Naive B cell (primary cell): ENCODE measurements around the gene MMP25. TPM values are rescaled to one million over a fixed set of nuclear protein-coding genes. Genes with fewer than 3 reads are reported as not detected.
"Not testable (repeated sequence)": the region's sequence is repeated elsewhere in the genome, so short reads cannot be mapped to it uniquely, and the experiment has no call there.

ENCODE experiments used
- ATAC-seq, 2 donors: fragments of 150-1000 bp; cut with Tn5 transposase; 2 replicates each; pipeline ENCODE4 v1.10.0; 2021; ENCODE audit warnings: low read depth in 2 of 2, mild to moderate bottlenecking in 2 of 2, moderate library complexity in 2 of 2
- DNase-seq: peaks from one replicate; pipeline ENCODE4 v3.0.0; 2022
- H3K27ac Mint-ChIP-seq, 6 donors: one replicate each; pipeline ENCODE4 v1.8.0; 2020 to 2022; ENCODE audit warnings: mild to moderate bottlenecking in 6 of 6, mixed read lengths in 6 of 6, moderate library complexity in 5 of 6, inconsistent platforms in 2 of 6
- H3K27me3 Mint-ChIP-seq, 3 donors: one replicate each; pipeline ENCODE4 v1.8.0; 2021 to 2022; ENCODE audit warnings: mixed read lengths in 3 of 3, mild to moderate bottlenecking in 1 of 3
- H3K36me3 Mint-ChIP-seq, 2 donors: one replicate each; pipeline ENCODE4 v1.8.0; 2020 to 2022; ENCODE audit warnings: mixed read lengths in 2 of 2, inconsistent platforms in 1 of 2, mild to moderate bottlenecking in 1 of 2
- H3K4me1 Mint-ChIP-seq, 3 donors: one replicate each; pipeline ENCODE4 v1.8.0; 2020 to 2022; ENCODE audit warnings: mixed read lengths in 3 of 3, inconsistent platforms in 1 of 3, mild to moderate bottlenecking in 1 of 3, moderate library complexity in 1 of 3
- H3K4me3 Mint-ChIP-seq, 8 donors: one replicate each; pipeline ENCODE4 v1.8.0; 2020 to 2022; ENCODE audit warnings: mild to moderate bottlenecking in 8 of 8, mixed read lengths in 8 of 8, moderate library complexity in 8 of 8, inconsistent platforms in 2 of 8
- H3K9me3 Mint-ChIP-seq, 7 donors: one replicate each; pipeline ENCODE4 v1.8.0; 2020 to 2022; ENCODE audit warnings: mixed read lengths in 7 of 7, mild to moderate bottlenecking in 5 of 7, inconsistent platforms in 2 of 7, moderate library complexity in 1 of 7
- polyA plus RNA-seq, 6 donors: library from polyadenylated mRNA; unstranded; fragments of 300-500 nt; fragmentation: Illumina TruSeq; gene quantifications; one replicate each; pipeline ENCODE4 v1.2.3, GENCODE V29; 2021; ENCODE audit warnings: low read depth in 6 of 6

Gene MMP25
- polyA plus RNA-seq, 6 donors from 2014 or later = 0.29 to 0.55 TPM; not detected in 4

GRCh38 chr16:3081957-3082356, 35.6 kb downstream of the MMP25 start:
- H3K4me3 Mint-ChIP-seq, H3K9me3 Mint-ChIP-seq, H3K36me3 Mint-ChIP-seq, DNase-seq, H3K27ac Mint-ChIP-seq, H3K4me1 Mint-ChIP-seq, ATAC-seq: not testable (repeated sequence)
- H3K27me3 Mint-ChIP-seq = peaks cover 0 to 17% (median 0%) of the 10 kb centered on the region in 3 donors

DNA sequence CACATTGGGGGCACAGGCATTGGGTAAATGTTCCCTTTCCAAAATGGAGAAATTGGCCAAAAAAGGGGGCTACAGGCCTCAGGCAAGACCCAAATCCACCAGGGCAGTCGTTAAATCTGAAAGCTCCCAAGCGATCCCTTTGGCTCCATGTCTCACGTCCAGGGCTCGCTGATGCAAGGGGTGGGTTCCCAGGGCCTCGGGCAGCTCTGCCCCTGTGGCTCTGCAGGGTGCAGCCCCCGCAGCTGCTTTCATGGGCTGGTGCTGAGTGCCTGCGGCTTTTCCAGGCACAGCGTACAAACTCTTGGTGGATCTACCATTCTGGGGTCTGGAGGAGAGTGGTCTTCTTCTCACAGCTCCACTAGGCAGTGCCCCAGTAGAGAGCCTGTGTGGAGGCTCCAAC, 37.0 kb downstream of the MMP25 start:
- not testable (repeated sequence) for H3K4me1 Mint-ChIP-seq, H3K36me3 Mint-ChIP-seq, H3K9me3 Mint-ChIP-seq, H3K4me3 Mint-ChIP-seq, ATAC-seq, DNase-seq
- Mint-ChIP-seq H3K27me3 (peaks cover 3 to 29% (median 11%) of the 10 kb centered on the region in 3 donors), H3K27ac (peak overlapping the region in 1 of 6 donors; percentile 39)

GRCh38 chr16:3084491-3084890, 38.1 kb downstream of the MMP25 start:
- ATAC-seq (no peak), DNase-seq (no peak)
- peak overlapping the region in 1 of 8 donors; percentile 10 for H3K4me3 Mint-ChIP-seq
- H3K36me3 Mint-ChIP-seq = no peaks in the 10 kb centered on the region
- H3K27ac Mint-ChIP-seq = no peak overlapping the region
- H3K9me3 Mint-ChIP-seq = no peaks in the 10 kb centered on the region
- peaks cover 3 to 29% (median 17%) of the 10 kb centered on the region in 3 donors for H3K27me3 Mint-ChIP-seq
- H3K4me1 Mint-ChIP-seq = peaks cover 3 to 8% (median 6%) of the 10 kb centered on the region in 3 donors

DNA sequence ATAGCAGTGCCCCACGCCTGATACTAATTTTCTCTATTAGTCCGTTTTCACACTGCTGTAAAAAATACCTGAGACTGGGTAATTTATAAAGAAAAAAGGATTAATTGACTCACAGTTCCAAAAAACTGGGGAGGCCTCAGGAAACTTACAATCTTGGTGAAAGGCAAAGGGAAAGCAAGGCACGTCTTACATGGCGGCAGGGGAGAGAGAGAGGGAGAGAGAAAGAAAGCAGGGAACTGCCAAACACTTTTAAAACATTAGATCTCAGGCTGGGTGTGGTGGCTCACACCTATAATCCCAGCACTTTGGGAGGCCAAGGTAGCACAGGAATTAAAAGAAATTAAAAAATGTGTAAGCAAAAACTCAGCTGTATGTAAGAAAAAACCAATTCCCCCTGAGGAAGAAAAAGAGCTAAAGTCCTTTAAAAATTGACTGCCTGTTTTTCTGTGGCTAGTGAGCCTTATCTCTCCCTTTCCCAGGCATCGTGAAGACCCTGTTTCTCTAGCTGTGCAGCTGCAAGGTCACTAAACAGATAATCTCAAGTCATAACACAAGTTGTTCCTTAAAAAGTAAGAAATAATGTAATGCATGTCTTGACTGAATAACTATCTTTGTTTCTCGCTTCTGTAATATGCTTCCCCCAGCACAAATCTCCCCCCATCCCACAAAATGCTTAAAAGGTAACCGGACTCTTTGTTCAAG, 38.8 kb downstream of the MMP25 start:
- peaks cover 3 to 24% (median 17%) of the 10 kb centered on the region in 3 donors for H3K27me3 Mint-ChIP-seq
- H3K27ac Mint-ChIP-seq = peak overlapping the region in 1 of 6 donors; percentile 36
- no peaks in the 10 kb centered on the region for H3K36me3 Mint-ChIP-seq
- no peak for DNase-seq
- no peak overlapping the region for H3K4me3 Mint-ChIP-seq
- peaks cover 3 to 8% (median 6%) of the 10 kb centered on the region in 3 donors for H3K4me1 Mint-ChIP-seq
- no peak for ATAC-seq
- no peaks in the 10 kb centered on the region for H3K9me3 Mint-ChIP-seq

DNA sequence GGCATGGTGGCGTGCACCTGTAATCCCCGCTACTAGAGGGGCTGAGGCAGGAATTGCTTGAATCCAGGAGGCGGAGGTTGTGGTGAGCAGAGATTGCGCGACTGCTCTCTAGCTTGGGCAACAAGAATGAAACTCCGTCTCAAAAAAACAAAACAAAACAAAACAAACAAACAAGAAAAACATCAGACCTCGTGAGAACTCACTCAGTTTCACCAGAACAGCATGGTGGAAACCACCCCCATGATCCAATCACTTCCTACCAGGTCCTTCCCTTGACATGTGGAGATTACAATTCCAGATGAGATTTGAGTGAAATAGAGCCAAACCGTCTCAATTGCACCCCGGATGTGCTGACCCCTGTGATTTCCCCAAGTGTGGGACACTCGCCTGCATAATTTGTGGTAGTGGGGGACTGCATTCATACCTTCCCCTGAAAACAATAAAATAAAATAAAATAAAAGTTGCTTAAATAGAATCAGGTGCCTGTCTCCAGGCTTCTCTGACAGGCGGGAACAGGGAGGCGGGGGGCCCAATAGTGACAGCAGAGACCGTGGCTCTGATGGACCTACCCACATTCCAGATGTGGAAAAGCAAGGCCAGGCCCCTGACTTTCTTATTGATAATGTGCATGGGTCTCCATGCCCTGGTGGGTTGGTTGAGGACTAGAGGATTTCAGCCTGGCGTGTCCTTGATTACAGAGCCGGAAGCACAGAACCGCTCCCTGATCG, 39.7 kb downstream of the MMP25 start:
- no peaks in the 10 kb centered on the region for H3K36me3 Mint-ChIP-seq
- H3K27me3 Mint-ChIP-seq = peaks cover 3 to 21% (median 17%) of the 10 kb centered on the region in 3 donors
- H3K4me1 Mint-ChIP-seq = peaks cover 3 to 8% (median 6%) of the 10 kb centered on the region in 3 donors
- no peak overlapping the region for H3K4me3 Mint-ChIP-seq
- peak overlapping the region in 1 of 6 donors; percentile 47 for H3K27ac Mint-ChIP-seq
- DNase-seq = no peak
- ATAC-seq = no peak
- H3K9me3 Mint-ChIP-seq = no peaks in the 10 kb centered on the region

DNA sequence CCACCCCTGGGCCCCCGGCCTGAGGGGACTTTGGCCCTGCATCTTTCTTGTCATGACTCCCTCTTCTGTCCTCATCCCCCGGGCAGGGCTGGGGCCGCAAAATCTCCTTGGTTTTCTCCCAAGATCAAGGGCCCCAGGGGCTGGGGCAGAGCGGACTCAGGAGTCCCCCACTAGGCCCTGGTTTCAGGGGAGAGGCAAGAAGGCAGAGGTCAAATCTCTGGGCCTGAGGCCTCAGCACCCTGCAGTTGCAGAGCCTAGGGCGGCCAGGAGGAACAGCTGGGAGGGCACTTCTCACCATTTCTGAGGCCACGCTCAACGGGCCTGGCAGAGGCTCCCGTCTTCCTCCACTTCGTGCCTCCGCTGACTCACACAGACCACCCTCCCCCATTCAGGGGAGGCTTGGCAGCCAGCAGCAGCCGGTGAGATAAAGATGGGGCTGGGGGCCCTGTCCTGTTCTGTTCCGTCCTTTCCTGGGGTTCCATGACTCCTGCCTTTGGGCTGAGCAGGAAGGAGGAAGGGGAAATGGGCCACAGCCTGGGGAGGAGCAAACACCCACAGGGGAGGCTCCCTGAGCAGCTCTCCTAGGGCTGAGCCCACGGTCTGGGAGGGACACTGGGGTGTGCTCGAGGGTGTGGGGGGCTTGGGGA, 40.4 kb downstream of the MMP25 start:
- H3K4me1 Mint-ChIP-seq = peaks cover 3 to 8% (median 6%) of the 10 kb centered on the region in 3 donors
- no peak for ATAC-seq
- no peaks in the 10 kb centered on the region for H3K36me3 Mint-ChIP-seq
- H3K27ac Mint-ChIP-seq = no peak overlapping the region
- peaks cover 3 to 20% (median 17%) of the 10 kb centered on the region in 3 donors for H3K27me3 Mint-ChIP-seq
- no peak overlapping the region for H3K4me3 Mint-ChIP-seq
- no peak for DNase-seq
- H3K9me3 Mint-ChIP-seq = no peaks in the 10 kb centered on the region

DNA sequence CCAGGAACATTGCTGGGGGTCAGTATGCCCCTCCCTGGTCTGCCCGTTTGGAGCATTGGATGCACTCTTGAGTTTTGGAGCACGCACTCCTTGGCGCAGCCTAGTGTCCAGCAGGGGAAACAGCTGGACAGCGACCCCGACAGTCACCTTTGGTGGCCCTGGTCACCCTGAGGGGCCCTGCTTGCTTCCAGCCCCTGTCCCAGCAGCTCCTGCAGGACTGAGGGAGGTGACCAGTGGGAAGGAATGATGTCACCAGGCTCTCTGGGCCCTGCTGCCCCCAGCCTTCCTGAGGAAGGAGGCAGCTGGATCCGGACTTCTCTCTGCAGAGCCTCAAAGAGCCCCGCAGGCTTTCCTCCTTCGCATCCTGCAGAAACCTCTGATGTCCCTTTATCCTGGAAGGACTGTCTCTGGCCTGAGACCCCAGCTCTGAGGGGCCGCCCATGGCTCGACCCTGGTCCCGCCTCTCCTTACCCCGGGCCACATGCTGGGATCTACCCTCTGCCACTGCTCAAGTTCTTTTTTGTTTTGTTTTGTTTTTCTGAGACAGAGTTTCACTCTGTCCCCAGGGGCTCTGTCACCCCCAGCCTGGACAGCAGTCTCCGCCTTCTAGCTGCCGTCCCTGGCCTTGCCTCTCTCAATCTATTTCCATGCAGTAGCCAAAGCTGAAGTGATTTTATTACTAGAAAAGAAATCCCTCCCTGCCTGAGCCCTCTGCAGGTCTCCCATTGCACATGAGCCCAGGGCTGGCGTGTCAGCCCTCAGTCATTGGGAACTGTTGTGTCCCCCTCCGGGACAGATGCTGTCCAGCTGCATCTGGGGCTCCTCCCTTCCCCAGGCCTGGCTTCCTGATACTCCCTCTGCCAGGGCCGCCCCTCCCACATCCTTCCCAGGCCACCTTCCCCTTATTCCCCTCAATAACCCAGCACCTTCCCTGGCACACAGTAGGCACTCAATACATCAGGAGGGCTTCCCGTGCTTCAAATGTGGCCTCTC, 41.2 kb downstream of the MMP25 start:
- Mint-ChIP-seq H3K27me3 (peaks cover 3 to 20% (median 17%) of the 10 kb centered on the region in 3 donors), H3K27ac (no peak overlapping the region), H3K36me3 (no peaks in the 10 kb centered on the region), H3K4me3 (no peak overlapping the region), H3K9me3 (no peaks in the 10 kb centered on the region), H3K4me1 (peaks cover 3 to 8% (median 6%) of the 10 kb centered on the region in 3 donors)
- DNase-seq (no peak), ATAC-seq (no peak)

- Mint-ChIP-seq H3K36me3 (no peaks in the 10 kb centered on the region), H3K27ac (no peak overlapping the region), H3K9me3 (no peaks in the 10 kb centered on the region), H3K4me3 (no peak overlapping the region), H3K27me3 (peaks cover 3 to 17% (median 13%) of the 10 kb centered on the region in 3 donors), H3K4me1 (peaks cover 3 to 8% (median 6%) of the 10 kb centered on the region in 3 donors)
- no peak for ATAC-seq
- DNase-seq = no peak
Observed at GRCh38 chr16:3088450-3088849, 42.1 kb downstream of the MMP25 start.

GRCh38 chr16:3088925-3089716, 42.8 kb downstream of the MMP25 start:
- no peak overlapping the region for H3K4me3 Mint-ChIP-seq

GRCh38 chr16:3089717-3090592, 43.6 kb downstream of the MMP25 start:
- Mint-ChIP-seq H3K4me1 (peaks cover 7 to 11% (median 10%) of the 10 kb centered on the region in 3 donors), H3K27ac (no peak overlapping the region), H3K9me3 (no peaks in the 10 kb centered on the region), H3K36me3 (no peaks in the 10 kb centered on the region), H3K27me3 (peaks cover 3 to 17% (median 13%) of the 10 kb centered on the region in 3 donors), H3K4me3 (no peak overlapping the region)
- DNase-seq (no peak), ATAC-seq (no peak)

More at GRCh38 chr16:3088925-3089716, 42.8 kb downstream of the MMP25 start:
- Mint-ChIP-seq H3K9me3 (no peaks in the 10 kb centered on the region), H3K36me3 (no peaks in the 10 kb centered on the region), H3K4me1 (peaks cover 3 to 8% (median 6%) of the 10 kb centered on the region in 3 donors), H3K27me3 (peaks cover 3 to 17% (median 13%) of the 10 kb centered on the region in 3 donors), H3K27ac (no peak overlapping the region)
- DNase-seq (no peak), ATAC-seq (no peak)

- Mint-ChIP-seq H3K9me3 (no peaks in the 10 kb centered on the region), H3K4me3 (no peak overlapping the region), H3K27me3 (peaks cover 3 to 17% (median 13%) of the 10 kb centered on the region in 3 donors), H3K4me1 (peaks cover 10 to 22% (median 11%) of the 10 kb centered on the region in 3 donors), H3K27ac (no peak overlapping the region), H3K36me3 (no peaks in the 10 kb centered on the region)
- DNase-seq (no peak), ATAC-seq (no peak)
Observed at GRCh38 chr16:3091551-3091950, 45.2 kb downstream of the MMP25 start.
